Natural killer cell treated with Interleukin-12 subunit alpha and Interleukin-12 subunit beta and Interleukin-15 and Interleukin-18, amount 100 ng/mL, for 72 hours (primary cell): ENCODE results near the gene NCAM1. TPM values are rescaled to one million over a fixed set of nuclear protein-coding genes. Genes with fewer than 3 reads are reported as not detected.
A peak's percentile ranks its signal among the peaks of the same experiment; 100 is the strongest.

Experiments used
- ATAC-seq, 2 donors: fragments of 150-1000 bp; cut with Tn5 transposase in 1 of 2; sonication (Bioruptor Pico), chemical (Tn5 transposase) in 1 of 2; 2 replicates each; pipeline ENCODE4 v1.10.0; 2021
- DNase-seq: peaks from one replicate; pipeline ENCODE4 v3.0.0; 2022; ENCODE audit warnings: low spot score
- H3K27ac Mint-ChIP-seq, 2 donors: 1 replicate in 1 of 2; 2 replicates in 1 of 2; pipeline ENCODE4 v1.8.0; 2022; ENCODE audit warnings: mixed read lengths in 2 of 2, mild to moderate bottlenecking in 1 of 2, moderate library complexity in 1 of 2
- H3K27me3 Mint-ChIP-seq, 2 donors: 1 replicate in 1 of 2; 2 replicates in 1 of 2; pipeline ENCODE4 v1.8.0; 2022; ENCODE audit warnings: mixed read lengths in 2 of 2
- H3K36me3 Mint-ChIP-seq: one replicate; pipeline ENCODE4 v1.8.0; 2022; ENCODE audit warnings: mixed read lengths
- H3K4me1 Mint-ChIP-seq, 2 donors: 1 replicate in 1 of 2; 2 replicates in 1 of 2; pipeline ENCODE4 v1.8.0; 2022; ENCODE audit warnings: low read depth in 2 of 2, mixed read lengths in 2 of 2, mild to moderate bottlenecking in 1 of 2
- H3K4me3 Mint-ChIP-seq: one replicate; pipeline ENCODE4 v1.8.0; 2022; ENCODE audit warnings: mixed read lengths
- H3K9me3 Mint-ChIP-seq: 2 replicates; pipeline ENCODE4 v1.8.0; 2022; ENCODE audit warnings: mixed read lengths
- total RNA-seq, 2 donors: library from RNA; stranded (reverse); gene quantifications; one replicate each; pipeline ENCODE4 v1.2.3, GENCODE V29; 2022

NCAM1 gene
- total RNA-seq, 2 donors from 2014 or later, result 54.2 to 65.7 TPM

DNA sequence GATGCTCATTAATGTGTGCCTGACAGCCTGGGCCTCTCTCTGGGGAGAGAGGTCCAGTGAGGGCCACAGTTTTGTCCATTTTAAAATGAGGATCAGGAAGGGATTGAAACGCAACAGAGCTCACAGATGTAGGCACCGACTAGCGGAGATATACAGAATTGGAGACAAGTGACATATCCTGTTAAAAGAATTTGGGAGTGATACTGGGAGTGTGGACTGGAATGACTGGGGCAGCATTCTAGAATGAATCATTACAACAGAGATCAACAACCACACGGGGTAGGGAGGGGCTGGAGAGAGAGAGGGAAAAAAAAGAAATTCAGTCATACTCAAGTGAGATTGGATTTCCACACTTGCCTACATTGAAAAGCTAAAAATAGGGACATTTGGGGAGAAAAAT lies 2.5 kb upstream of the NCAM1 start:
- peaks cover 0 to 20% of the 10 kb centered on the region in 2 donors for H3K4me1 Mint-ChIP-seq
- no peak for DNase-seq
- H3K9me3 Mint-ChIP-seq, result no peaks in the 10 kb centered on the region
- peaks cover 0 to 2% of the 10 kb centered on the region in 2 donors for H3K27me3 Mint-ChIP-seq
- no peak overlapping the region for H3K27ac Mint-ChIP-seq
- H3K4me3 Mint-ChIP-seq, result no peak overlapping the region
- ATAC-seq, result no peak
- H3K36me3 Mint-ChIP-seq, result no peaks in the 10 kb centered on the region

DNA sequence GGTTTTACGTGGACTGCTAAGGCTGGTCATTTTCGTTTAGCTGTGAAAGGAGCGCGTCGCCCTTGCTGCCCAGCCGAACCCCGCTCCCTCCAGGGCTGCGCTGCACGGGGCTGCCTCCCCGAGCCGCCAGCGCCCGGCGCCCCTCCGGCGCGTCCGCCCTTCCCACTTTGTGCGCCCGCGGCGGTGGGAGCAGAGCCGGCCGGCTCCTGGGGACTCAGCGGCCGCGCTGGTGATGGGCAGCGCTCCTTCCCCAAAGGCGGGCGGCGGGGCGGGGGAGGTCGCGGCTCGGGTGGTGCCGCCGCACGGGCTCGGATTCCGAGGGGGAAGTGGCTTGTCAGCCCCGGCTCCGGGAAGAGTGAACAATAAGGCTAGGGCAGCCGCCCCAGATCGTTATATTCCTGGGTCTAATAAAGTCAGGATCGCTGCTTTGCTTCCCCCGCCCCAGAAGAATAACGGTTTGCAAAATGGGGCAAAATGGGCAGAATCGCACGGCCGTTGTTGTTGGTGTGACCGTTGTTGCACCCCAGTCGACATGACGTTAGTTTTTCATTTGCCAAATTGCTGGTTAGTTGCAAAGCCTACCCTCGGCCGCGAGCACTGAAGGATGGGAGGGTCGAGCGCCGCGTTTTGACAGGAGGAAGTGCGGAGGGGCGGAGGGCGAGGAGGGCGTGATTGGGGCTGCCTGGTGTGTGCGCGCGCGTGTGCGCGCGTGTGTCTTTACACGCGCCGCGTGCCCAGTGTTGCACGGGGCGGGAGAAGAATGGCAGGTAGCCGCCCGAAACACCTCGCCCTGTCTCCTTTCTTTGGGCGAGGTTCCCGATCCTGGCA lies 745 bp downstream of the NCAM1 start:
- Mint-ChIP-seq H3K4me1 (peaks cover 18 to 29% of the 10 kb centered on the region in 2 donors), H3K4me3 (peak overlapping the region; percentile 93), H3K27me3 (no peaks in the 10 kb centered on the region), H3K36me3 (no peaks in the 10 kb centered on the region), H3K27ac (peak overlapping the region; percentile 87 to 90), H3K9me3 (no peaks in the 10 kb centered on the region)
- DNase-seq, result peak; percentile 73
- ATAC-seq, result peak; percentile 77 to 78

- Mint-ChIP-seq H3K4me1 (peaks cover 23 to 33% of the 10 kb centered on the region in 2 donors), H3K27me3 (no peaks in the 10 kb centered on the region), H3K27ac (peak overlapping the region; percentile 87 to 90), H3K9me3 (no peaks in the 10 kb centered on the region), H3K4me3 (peak overlapping the region; percentile 93), H3K36me3 (no peaks in the 10 kb centered on the region)
- ATAC-seq, result peak; percentile 81 to 86
- DNase-seq, result peak; percentile 87
Measured at GRCh38 chr11:112962579-112963367, 1.6 kb downstream of the NCAM1 start.

DNA sequence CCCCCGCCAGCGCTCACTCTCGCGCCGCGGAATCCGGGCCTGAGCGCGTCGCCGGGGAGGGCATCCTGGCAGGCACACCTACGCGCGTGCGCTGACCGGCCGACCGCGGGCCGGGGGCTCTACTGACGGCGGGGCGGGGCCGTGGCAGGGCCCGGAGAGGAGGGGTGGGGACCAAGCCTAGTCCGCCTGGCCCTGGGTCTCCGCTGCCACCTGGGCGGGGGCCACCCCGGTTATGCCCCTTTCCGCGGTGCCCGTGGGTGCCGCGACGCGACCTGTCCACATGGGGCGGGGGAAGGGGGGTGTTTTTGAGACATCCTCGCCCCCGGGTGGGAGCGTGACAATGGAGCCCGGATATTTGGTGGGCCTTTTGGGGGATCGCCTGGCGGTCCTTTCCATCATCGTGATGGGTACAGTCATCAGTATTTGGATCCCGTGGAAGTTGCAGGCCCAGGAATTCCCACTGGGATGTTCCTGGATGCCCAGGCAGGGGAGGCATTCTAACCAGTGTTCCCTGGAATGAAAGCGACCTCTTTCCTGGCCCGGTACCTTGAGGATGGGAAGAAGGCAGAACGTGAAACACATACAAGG lies 2.2 kb downstream of the NCAM1 start:
- Mint-ChIP-seq H3K4me3 (peak overlapping the region; percentile 93), H3K9me3 (no peaks in the 10 kb centered on the region), H3K27me3 (no peaks in the 10 kb centered on the region), H3K4me1 (peaks cover 23 to 33% of the 10 kb centered on the region in 2 donors), H3K27ac (peak overlapping the region in 1 of 2 donors; percentile 61), H3K36me3 (no peaks in the 10 kb centered on the region)
- ATAC-seq (peak; percentile 45 to 52), DNase-seq (peak; percentile 64)

- DNase-seq (no peak), ATAC-seq (no peak)
- Mint-ChIP-seq H3K27me3 (no peaks in the 10 kb centered on the region), H3K4me1 (peaks cover 23 to 47% of the 10 kb centered on the region in 2 donors), H3K4me3 (no peak overlapping the region), H3K9me3 (no peaks in the 10 kb centered on the region), H3K27ac (peak overlapping the region in 1 of 2 donors; percentile 50), H3K36me3 (no peaks in the 10 kb centered on the region)
Measured at GRCh38 chr11:112965656-112966055, 4.4 kb downstream of the NCAM1 start.

- Mint-ChIP-seq H3K27me3 (no peaks in the 10 kb centered on the region), H3K27ac (peak overlapping the region in 1 of 2 donors; percentile 86), H3K9me3 (no peaks in the 10 kb centered on the region), H3K4me3 (no peak overlapping the region), H3K4me1 (peaks cover 23 to 40% of the 10 kb centered on the region in 2 donors), H3K36me3 (no peaks in the 10 kb centered on the region)
- no peak for DNase-seq
- no peak for ATAC-seq
Measured at GRCh38 chr11:112966561-112966960, 5.3 kb downstream of the NCAM1 start.

DNA sequence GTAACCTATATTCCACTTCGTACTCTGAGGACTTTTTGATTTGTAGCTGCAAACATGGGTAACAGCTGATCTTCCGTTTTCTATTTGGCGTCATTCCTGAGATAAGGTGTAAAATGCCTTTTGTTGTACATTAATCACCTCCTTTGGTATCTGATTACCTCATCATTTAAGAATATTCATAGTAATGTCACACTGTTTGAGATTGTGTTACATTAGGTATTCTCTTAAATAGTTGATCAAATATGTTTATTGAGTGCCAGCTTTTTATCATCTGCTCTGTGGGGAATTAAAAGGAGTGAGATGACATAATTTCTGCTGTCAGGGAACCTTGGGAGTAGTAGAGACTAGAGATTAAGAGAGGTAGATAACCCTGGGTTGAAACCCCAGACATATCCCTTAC lies 5.9 kb downstream of the NCAM1 start:
- H3K36me3 Mint-ChIP-seq, result no peaks in the 10 kb centered on the region
- H3K4me1 Mint-ChIP-seq, result peaks cover 23 to 38% of the 10 kb centered on the region in 2 donors
- peak overlapping the region; percentile 13 for H3K4me3 Mint-ChIP-seq
- no peaks in the 10 kb centered on the region for H3K9me3 Mint-ChIP-seq
- peak overlapping the region; percentile 33 to 86 for H3K27ac Mint-ChIP-seq
- H3K27me3 Mint-ChIP-seq, result no peaks in the 10 kb centered on the region
- DNase-seq, result no peak
- no peak for ATAC-seq

- Mint-ChIP-seq H3K4me3 (no peak overlapping the region), H3K36me3 (no peaks in the 10 kb centered on the region), H3K9me3 (no peaks in the 10 kb centered on the region), H3K27ac (no peak overlapping the region), H3K27me3 (no peaks in the 10 kb centered on the region), H3K4me1 (peaks cover 25 to 35% of the 10 kb centered on the region in 2 donors)
- DNase-seq, result peak; percentile 74
- peak; percentile 85 to 88 for ATAC-seq
Measured at GRCh38 chr11:112968941-112969713, 7.9 kb downstream of the NCAM1 start.

- no peaks in the 10 kb centered on the region for H3K36me3 Mint-ChIP-seq
- H3K9me3 Mint-ChIP-seq, result no peaks in the 10 kb centered on the region
- H3K4me1 Mint-ChIP-seq, result peaks cover 18 to 30% of the 10 kb centered on the region in 2 donors
- no peak for DNase-seq
- H3K27ac Mint-ChIP-seq, result no peak overlapping the region
- H3K27me3 Mint-ChIP-seq, result no peaks in the 10 kb centered on the region
- no peak overlapping the region for H3K4me3 Mint-ChIP-seq
- ATAC-seq, result peak; percentile 61 to 77
Measured at GRCh38 chr11:112971195-112971594, 10.0 kb downstream of the NCAM1 start.

DNA sequence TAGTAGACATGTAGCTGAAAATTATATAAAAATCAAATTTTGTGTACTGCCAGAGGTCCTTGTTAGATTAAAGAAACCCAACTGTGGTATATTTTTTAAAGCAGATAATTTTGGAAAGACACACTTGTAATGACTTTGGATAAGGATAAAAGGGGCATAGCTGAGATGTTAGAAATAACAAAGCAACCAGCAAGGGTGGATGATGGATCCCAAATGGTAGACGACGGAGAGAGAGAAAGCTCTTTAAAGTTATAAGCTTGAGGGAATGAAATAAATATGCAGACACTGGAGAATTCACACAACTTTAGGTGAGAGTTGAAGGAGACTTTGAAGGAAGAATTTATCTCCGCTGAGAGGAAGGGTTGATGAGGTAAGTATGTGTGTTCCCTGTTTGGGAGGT lies 10.6 kb downstream of the NCAM1 start:
- ATAC-seq, result no peak
- no peaks in the 10 kb centered on the region for H3K36me3 Mint-ChIP-seq
- DNase-seq, result no peak
- H3K27ac Mint-ChIP-seq, result no peak overlapping the region
- no peaks in the 10 kb centered on the region for H3K27me3 Mint-ChIP-seq
- H3K9me3 Mint-ChIP-seq, result no peaks in the 10 kb centered on the region
- peaks cover 21 to 32% of the 10 kb centered on the region in 2 donors for H3K4me1 Mint-ChIP-seq
- H3K4me3 Mint-ChIP-seq, result no peak overlapping the region

GRCh38 chr11:112972399-112973145 lies 11.4 kb downstream of the NCAM1 start:
- no peaks in the 10 kb centered on the region for H3K36me3 Mint-ChIP-seq
- no peak overlapping the region for H3K4me3 Mint-ChIP-seq

GRCh38 chr11:112975051-112975450 lies 13.8 kb downstream of the NCAM1 start:
- H3K4me1 Mint-ChIP-seq, result peaks cover 18 to 30% of the 10 kb centered on the region in 2 donors
- H3K36me3 Mint-ChIP-seq, result no peaks in the 10 kb centered on the region
- H3K4me3 Mint-ChIP-seq, result no peak overlapping the region
- ATAC-seq, result no peak
- H3K9me3 Mint-ChIP-seq, result no peaks in the 10 kb centered on the region
- no peak for DNase-seq
- no peaks in the 10 kb centered on the region for H3K27me3 Mint-ChIP-seq
- H3K27ac Mint-ChIP-seq, result no peak overlapping the region

More at GRCh38 chr11:112972399-112973145, 11.4 kb downstream of the NCAM1 start:
- ATAC-seq (peak; percentile 48 to 57), DNase-seq (no peak)
- peaks cover 16 to 28% of the 10 kb centered on the region in 2 donors for H3K4me1 Mint-ChIP-seq
- H3K27ac Mint-ChIP-seq, result no peak overlapping the region
- no peaks in the 10 kb centered on the region for H3K9me3 Mint-ChIP-seq
- no peaks in the 10 kb centered on the region for H3K27me3 Mint-ChIP-seq
